Right lobe of liver (tissue), 4 donors: ENCODE data around the gene PLA2G15.

Experiments used
- POLR2A ChIP-seq: fragments of 450-650 bp; IDR thresholded peaks from one replicate; pipeline ENCODE4 v1.6.1; 2017; ENCODE audit warnings: antibody characterized with exemption, mild to moderate bottlenecking
- TF ChIP-seq, protein P1 (sequence below), 4 donors: fragments of 200-600 bp in 3 of 4; fragments of 450-650 bp in 1 of 4; IDR thresholded peaks; one replicate each; pipeline versions ENCODE4 v1.5.1 to v1.8.0; 2016 to 2022; ENCODE audit warnings: antibody characterized with exemption in 4 of 4, mild to moderate bottlenecking in 2 of 4
- donor health status: DM: no; HTN: no; CAD: no.
- donor health status: DM: no; HTN: no; CAD: no.
- donor health status: DM: no; HTN: yes; CAD: no.

DNA sequence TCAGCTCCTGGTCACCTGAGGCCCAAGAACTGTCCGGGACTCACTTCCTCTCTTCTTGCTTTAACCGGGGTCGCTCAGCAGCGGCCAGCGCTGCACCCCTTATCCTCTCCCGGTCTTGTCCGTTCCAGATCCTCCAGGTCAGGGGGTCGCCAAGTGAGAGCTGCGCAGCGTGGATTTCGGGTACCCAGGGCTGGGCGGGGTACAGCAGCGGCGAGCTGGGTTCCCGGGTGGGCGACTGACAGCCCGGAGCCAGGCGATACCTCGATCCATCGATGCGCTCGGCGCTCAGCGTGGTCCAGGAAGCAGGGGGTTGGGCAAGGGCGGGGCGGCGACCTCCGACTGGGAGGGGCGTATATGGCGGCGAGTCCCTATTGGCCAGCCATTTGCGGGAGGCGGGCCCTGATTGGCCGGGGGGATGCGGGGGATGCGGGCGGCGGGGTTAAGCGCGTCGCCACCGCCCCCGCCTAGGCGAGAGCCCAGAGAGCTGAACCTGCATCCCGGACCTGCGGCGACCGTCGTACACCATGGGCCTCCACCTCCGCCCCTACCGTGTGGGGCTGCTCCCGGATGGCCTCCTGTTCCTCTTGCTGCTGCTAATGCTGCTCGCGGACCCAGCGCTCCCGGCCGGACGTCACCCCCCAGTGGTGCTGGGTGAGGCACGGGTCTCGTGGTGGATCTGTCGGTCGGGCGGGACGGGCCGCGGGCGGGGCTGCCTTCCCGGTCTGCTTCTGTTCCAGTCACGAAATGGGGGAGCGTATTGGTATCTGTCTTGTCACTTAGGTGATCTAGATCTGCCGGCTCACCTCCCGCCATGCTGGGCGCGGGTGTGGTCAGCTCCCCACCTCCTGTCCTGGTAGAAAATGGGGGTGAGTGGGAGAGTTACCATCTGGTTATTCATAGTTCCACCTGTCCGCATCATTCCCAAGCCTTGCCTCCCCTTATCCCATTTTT is at the start of gene PLA2G15:
- TF ChIP-seq POLR2A: peak; percentile 73
- TF ChIP-seq, protein P1, sequence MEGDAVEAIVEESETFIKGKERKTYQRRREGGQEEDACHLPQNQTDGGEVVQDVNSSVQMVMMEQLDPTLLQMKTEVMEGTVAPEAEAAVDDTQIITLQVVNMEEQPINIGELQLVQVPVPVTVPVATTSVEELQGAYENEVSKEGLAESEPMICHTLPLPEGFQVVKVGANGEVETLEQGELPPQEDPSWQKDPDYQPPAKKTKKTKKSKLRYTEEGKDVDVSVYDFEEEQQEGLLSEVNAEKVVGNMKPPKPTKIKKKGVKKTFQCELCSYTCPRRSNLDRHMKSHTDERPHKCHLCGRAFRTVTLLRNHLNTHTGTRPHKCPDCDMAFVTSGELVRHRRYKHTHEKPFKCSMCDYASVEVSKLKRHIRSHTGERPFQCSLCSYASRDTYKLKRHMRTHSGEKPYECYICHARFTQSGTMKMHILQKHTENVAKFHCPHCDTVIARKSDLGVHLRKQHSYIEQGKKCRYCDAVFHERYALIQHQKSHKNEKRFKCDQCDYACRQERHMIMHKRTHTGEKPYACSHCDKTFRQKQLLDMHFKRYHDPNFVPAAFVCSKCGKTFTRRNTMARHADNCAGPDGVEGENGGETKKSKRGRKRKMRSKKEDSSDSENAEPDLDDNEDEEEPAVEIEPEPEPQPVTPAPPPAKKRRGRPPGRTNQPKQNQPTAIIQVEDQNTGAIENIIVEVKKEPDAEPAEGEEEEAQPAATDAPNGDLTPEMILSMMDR (IDR thresholded peaks at IDR 0.05): no peak
